Ascending aorta (tissue), 2 donors: Measurements from ENCODE around the gene ZFC3H1. TPM values are rescaled to one million over a fixed set of nuclear protein-coding genes. Genes with fewer than 3 reads are reported as not detected.
A peak's percentile ranks its signal among the peaks of the same experiment; 100 is the strongest.

ENCODE experiments used
- DNase-seq, 2 donors: peaks; one replicate each; pipeline ENCODE4 v3.0.0-alpha.2; 2019; ENCODE audit warnings: low spot score in 2 of 2
- H3K27ac ChIP-seq, 2 donors: fragments of 200-600 bp; sonication (generic); one replicate each; pipeline ENCODE4 v1.5.1; 2016 to 2017; ENCODE audit warnings: mild to moderate bottlenecking in 1 of 2
- H3K27me3 ChIP-seq: fragments of 200-600 bp; sonication (generic); one replicate; pipeline ENCODE4 v1.5.1; 2017
- H3K36me3 ChIP-seq, 2 donors: fragments of 200-600 bp; sonication (generic); one replicate each; pipeline ENCODE4 v1.5.1; 2016
- H3K4me1 ChIP-seq, 2 donors: fragments of 200-600 bp; sonication (generic); one replicate each; pipeline ENCODE4 v1.5.1; 2016 to 2017; ENCODE audit warnings: mild to moderate bottlenecking in 1 of 2
- H3K4me3 ChIP-seq, 2 donors: fragments of 200-600 bp; sonication (generic); one replicate each; pipeline ENCODE4 v1.5.1; 2016 to 2017; ENCODE audit warnings: mild to moderate bottlenecking in 1 of 2
- H3K9me3 ChIP-seq, 2 donors: fragments of 200-600 bp; sonication (generic); one replicate each; pipeline ENCODE4 v1.5.1; 2016
- CTCF ChIP-seq, 3 experiments: fragments of 200-600 bp in 2 of 3; fragments of 450-650 bp in 1 of 3; sonication (generic) in 2 of 3; IDR thresholded peaks; one replicate each; pipeline ENCODE4 v1.5.1; 2016 to 2019; ENCODE audit warnings: antibody characterized with exemption in 3 of 3, mild to moderate bottlenecking in 1 of 3, moderate library complexity in 1 of 3
- intact Hi-C: fragments of 100-400 bp; cut with DNase I; formaldehyde crosslinking; loops from one replicate; pipeline ENCODE4 v1.15.1; 2023
- total RNA-seq: library from RNA; depleted of rRNA; stranded (reverse); fragments of >200 nt; gene quantifications from one replicate; pipeline ENCODE4 v1.1.0, GENCODE V29; 2016

The ZFC3H1 gene
- total RNA-seq, 1 donor from 2014 or later: 15.8 TPM

GRCh38 chr12:71607494-71608330 lies 55.9 kb downstream of the ZFC3H1 start:
- TF ChIP-seq CTCF (IDR thresholded peaks at IDR 0.05): no peak
- H3K4me3 ChIP-seq: no peak overlapping the region
- no peak for DNase-seq
- no peaks in the 10 kb centered on the region for H3K27me3 ChIP-seq
- H3K9me3 ChIP-seq: no peaks in the 10 kb centered on the region
- no peak overlapping the region for H3K27ac ChIP-seq
- H3K4me1 ChIP-seq: no peaks in the 10 kb centered on the region
- H3K36me3 ChIP-seq: peaks cover 39 to 40% of the 10 kb centered on the region in 2 donors
- intact Hi-C loops: no loop called here

GRCh38 chr12:71605039-71605438 lies 58.6 kb downstream of the ZFC3H1 start:
- H3K27ac ChIP-seq: peak overlapping the region in 1 of 2 donors; percentile 17

GRCh38 chr12:71602761-71603577 lies 60.7 kb downstream of the ZFC3H1 start:
- Histone ChIP-seq H3K9me3 (no peaks in the 10 kb centered on the region), H3K27ac (no peak overlapping the region), H3K27me3 (no peaks in the 10 kb centered on the region), H3K4me3 (no peak overlapping the region), H3K36me3 (peaks cover 5 to 7% of the 10 kb centered on the region in 2 donors), H3K4me1 (no peaks in the 10 kb centered on the region)
- intact Hi-C loops: no loop called here
- no peak for TF ChIP-seq CTCF (IDR thresholded peaks at IDR 0.05)
- DNase-seq: no peak

More at GRCh38 chr12:71605039-71605438, 58.6 kb downstream of the ZFC3H1 start:
- no peak for DNase-seq
- intact Hi-C loops: no loop called here
- Histone ChIP-seq H3K4me3 (no peak overlapping the region), H3K27me3 (no peaks in the 10 kb centered on the region), H3K4me1 (no peaks in the 10 kb centered on the region), H3K9me3 (no peaks in the 10 kb centered on the region), H3K36me3 (peaks cover 17 to 25% of the 10 kb centered on the region in 2 donors)
- TF ChIP-seq CTCF (IDR thresholded peaks at IDR 0.05): no peak

GRCh38 chr12:71601546-71601945 lies 62.1 kb downstream of the ZFC3H1 start:
- Histone ChIP-seq H3K27ac (no peak overlapping the region), H3K4me1 (no peaks in the 10 kb centered on the region)
- no peak for DNase-seq

GRCh38 chr12:71599210-71599609 lies 64.4 kb downstream of the ZFC3H1 start:
- no peak for DNase-seq
- Histone ChIP-seq H3K27ac (no peak overlapping the region), H3K36me3 (no peaks in the 10 kb centered on the region), H3K4me1 (no peaks in the 10 kb centered on the region), H3K9me3 (no peaks in the 10 kb centered on the region), H3K4me3 (no peak overlapping the region), H3K27me3 (no peaks in the 10 kb centered on the region)
- intact Hi-C loops: no loop called here
- no peak for TF ChIP-seq CTCF (IDR thresholded peaks at IDR 0.05)

More at GRCh38 chr12:71601546-71601945, 62.1 kb downstream of the ZFC3H1 start:
- no peak overlapping the region for H3K4me3 ChIP-seq
- H3K36me3 ChIP-seq: peaks cover 0 to 3% of the 10 kb centered on the region in 2 donors
- no peaks in the 10 kb centered on the region for H3K9me3 ChIP-seq
- intact Hi-C loops: no loop called here
- no peak for TF ChIP-seq CTCF (IDR thresholded peaks at IDR 0.05)
- no peaks in the 10 kb centered on the region for H3K27me3 ChIP-seq
